Measurements from ENCODE around the gene TRIM4.
"Not testable (repeated sequence)": the region's sequence is repeated elsewhere in the genome, so short reads cannot be mapped to it uniquely, and the experiment has no call there.

The TRIM4 gene

GRCh38 chr7:99918959-99919813 is at the start of gene TRIM4:
Gene TRIM4, minus strand, starts transcription at chr7:99919530. Its CDS starts 129 bp downstream, at chr7:99919401.
- peak; percentile 94 for FAIRE-seq

- FAIRE-seq: no peak
These were observed 39.4 kb upstream of the TRIM4 start for GRCh38 chr7:99958564-99959227.

- FAIRE-seq: no peak
These were observed 35.9 kb upstream of the TRIM4 start for GRCh38 chr7:99955247-99955646.

- not testable (repeated sequence) for FAIRE-seq
These were observed 35.3 kb upstream of the TRIM4 start for GRCh38 chr7:99954643-99955042.

DNA sequence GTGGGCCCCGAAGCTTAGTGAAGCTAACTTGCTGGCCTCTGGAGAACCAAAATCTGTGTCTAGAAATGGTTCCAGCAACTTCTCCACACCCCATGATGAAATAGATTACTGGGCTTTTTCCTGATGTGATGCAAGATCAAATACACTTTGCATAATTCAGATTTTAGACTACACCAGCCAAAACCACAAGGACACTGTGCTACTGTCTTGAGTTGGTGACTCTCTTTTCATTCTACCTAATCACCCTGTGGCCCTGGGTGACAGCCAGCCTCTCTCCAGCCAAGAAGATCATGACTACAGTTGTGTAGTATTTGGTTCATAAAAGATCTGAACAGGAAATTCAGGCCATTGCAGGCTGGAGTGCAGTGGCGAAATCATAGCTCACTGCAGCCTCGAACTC is 34.3 kb upstream of the TRIM4 start:
- no peak for FAIRE-seq

DNA sequence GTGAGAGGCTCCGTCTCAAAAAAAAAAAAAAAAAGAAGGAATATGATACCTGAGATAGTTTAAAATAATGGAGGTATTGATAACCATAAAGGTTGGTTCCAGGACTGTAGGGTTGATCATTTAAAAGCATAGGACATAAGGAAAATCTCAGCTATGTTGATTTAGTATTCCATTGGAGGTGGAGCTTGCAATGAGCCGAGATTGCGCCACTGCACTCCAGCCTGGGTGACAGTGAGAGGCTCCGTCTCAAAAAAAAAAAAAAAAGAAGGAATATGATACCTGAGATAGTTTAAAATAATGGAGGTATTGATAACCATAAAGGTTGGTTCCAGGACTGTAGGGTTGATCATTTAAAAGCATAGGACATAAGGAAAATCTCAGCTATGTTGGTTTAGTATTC is 33.3 kb upstream of the TRIM4 start:
- FAIRE-seq: not testable (repeated sequence)

GRCh38 chr7:99950819-99951218 is 31.5 kb upstream of the TRIM4 start:
- not testable (repeated sequence) for FAIRE-seq

DNA sequence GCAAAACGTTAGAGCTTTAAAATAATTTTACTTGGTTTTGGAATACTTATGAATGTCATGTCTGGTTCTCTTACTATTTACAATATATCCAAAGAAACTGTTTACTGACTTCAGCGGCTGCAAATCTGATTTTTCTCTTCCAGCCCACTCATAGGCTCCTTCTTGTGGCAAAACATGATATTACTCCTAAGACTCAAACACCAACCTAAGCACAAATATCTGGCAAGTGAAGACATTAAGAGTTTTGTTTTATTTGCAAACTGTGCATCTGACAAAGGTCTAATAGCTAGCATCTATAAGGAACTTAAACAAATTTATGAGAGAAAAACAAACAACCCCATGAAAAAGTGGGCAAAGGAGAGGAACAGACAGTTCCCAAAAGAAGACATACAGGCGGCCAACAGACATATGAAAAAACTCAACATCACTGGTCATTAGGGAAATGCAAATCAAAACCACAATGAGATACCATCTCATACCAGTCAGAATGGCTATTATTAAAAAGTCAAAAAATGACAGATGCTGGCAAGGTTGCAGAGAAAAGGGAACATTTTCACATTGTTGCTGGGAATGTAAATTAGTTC is 30.4 kb upstream of the TRIM4 start:
- peak; percentile 97 for FAIRE-seq

GRCh38 chr7:99947608-99948007 is 28.3 kb upstream of the TRIM4 start:
- FAIRE-seq: no peak

GRCh38 chr7:99944497-99945070 is 25.3 kb upstream of the TRIM4 start:
- no peak for FAIRE-seq

DNA sequence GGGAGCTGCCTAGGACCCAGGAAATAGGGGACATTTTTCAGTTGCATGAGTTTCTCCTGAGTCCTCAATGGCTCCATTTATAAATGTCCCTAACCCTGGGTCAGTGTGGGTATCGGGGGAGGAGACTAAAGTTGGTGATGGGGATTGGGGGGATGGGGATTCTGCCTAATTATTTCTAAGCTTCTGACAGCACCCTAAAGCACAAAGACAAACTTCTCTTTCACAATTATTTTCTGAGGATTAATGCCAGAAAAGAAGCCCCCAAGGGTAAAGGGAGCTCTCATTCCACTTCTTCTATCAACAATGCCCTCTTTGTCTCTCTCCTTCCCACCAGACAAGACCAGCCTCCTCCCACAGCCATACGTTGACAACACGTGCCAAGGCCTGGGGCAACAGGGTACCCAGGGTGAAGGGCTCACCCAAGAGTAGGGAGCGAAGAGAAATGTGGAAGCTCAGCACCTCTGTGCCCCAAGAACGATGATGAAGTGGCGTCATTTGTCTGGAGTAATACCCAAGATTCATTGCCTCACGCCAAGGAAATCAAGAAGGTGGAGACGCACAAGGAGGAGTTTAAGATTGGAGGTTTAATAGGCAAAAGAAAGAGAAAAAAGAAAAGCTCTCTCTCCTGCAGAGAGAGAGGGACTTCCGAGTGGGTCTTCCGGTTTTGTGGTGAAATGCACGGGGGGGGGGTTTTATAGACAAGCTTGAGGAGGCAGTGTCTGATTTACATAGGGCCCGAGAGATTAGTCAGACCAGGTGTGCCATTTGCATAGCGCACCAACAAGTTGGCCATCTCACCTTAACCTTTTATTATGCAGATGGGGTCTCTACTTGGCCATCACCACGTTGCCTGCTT is 24.5 kb upstream of the TRIM4 start:
- FAIRE-seq: no peak

GRCh38 chr7:99938296-99938695 is 19.0 kb upstream of the TRIM4 start:
- no peak for FAIRE-seq

- FAIRE-seq: not testable (repeated sequence)
These were observed 15.7 kb upstream of the TRIM4 start for GRCh38 chr7:99935009-99935408.

GRCh38 chr7:99930376-99930775 is 11.0 kb upstream of the TRIM4 start:
- no peak for FAIRE-seq

DNA sequence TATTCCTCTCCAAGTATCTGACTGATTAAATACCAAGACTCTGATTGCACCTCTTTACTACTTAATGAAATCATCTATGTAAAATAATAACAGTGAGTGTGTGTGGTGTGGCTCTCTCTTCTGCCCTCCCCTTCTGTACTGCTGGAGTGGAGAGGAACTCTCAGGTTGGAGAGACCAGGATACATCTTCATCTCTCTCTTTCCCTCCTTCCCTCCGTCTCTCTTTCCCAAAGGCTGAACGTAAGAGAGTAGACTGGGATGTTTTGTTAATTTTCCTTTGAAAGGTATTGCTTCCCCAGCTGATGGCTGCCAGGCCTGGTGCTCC is 10.4 kb upstream of the TRIM4 start:
- FAIRE-seq: peak; percentile 70

DNA sequence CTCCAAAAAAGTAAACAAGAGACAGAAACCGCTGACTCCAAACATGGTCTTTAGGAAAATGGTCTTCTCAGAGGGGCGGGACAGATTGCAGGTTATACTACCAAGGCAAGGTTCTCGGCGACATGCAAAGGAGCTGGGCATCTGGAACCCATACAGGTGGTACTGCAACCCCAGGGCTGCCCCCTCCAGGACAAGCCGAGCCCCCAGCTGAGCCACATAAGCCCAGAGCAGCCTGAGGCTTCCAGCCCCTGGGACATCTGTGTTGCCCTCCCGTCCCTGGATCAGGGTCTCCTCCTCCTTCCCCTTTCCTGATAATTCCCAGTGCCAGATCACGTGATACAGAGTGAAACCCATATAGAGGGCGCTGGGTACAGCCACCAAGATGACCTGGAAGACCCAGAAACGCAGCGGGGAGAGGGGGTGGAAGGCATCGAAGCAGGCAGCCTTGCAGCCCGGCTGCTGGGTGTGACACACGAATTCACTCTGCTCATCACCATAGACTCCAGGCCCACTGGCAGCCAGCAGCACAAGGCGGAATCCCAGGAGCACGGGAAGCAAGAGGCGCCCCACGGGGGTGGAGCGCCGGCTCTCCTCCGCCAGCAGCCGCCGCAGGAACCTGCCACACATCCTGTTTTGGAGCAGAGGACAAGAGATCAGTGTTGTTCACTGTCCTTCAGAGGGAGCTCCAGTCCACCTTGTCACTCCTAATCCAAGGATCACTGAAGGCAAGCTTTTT is 9.8 kb upstream of the TRIM4 start, which contains the start of gene GJC3:
Gene GJC3, minus strand, starts transcription at position 627 of the 736 bp plus-strand sequence. Its CDS starts 0 bp downstream, at position 627.
- no peak for FAIRE-seq

DNA sequence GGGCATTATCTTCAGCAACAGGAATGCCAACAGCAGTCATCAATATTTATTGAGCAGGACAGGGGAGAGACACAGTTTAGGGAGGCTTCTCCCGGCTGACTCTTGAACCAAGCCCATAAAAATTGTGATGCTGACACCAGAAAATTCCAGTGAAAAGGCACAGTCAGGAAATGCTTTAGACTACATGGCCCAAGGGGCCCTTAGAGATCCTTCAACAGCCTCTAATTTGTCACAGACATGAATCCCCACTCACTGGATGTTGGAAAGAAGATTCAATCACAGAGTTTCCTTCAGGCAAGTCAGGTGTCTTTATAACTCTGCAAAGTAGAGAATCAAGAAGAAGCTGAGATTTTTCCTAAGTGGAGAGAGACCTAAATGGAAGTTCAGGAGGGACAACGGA is 8.9 kb upstream of the TRIM4 start:
- no peak for FAIRE-seq

GRCh38 chr7:99927536-99927935 is 8.2 kb upstream of the TRIM4 start:
- no peak for FAIRE-seq

DNA sequence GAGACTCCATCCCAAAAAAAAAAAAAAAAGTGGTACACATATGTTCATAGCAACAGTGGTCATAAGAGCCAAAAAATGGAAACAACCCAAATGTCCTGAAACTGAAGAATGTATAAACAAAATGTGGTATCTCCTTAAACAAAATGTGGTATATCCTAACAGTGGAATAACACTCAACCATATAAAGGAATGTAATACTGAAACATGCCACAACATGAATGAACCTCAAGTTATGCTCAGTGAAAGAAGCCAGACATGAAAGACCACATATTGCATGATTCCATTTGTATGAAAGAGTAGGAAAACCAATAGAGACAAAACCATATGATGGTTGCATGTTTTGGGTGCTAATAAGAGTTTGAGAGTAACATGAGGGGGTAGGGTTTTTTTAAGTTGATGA is 7.0 kb upstream of the TRIM4 start:
- FAIRE-seq: no peak

DNA sequence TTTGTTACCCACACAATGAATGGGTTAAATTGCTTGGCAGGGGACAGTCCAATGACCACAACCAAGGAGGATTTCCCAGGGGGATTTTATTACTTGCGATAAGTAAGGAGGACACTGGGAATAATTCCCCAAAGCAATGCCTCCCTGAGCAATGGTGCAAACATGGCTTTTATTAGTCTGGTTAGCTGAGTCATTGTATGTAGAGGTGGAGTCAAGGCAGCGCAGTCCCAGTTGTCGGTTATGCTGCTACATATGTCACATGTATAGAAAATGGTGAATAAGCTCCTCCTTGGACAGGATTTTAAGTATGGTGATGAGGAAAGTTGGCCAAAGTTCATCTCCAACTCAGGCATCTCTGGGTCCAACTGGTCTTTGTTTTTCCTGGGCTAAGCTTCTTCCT is 3.9 kb upstream of the TRIM4 start:
- no peak for FAIRE-seq

DNA sequence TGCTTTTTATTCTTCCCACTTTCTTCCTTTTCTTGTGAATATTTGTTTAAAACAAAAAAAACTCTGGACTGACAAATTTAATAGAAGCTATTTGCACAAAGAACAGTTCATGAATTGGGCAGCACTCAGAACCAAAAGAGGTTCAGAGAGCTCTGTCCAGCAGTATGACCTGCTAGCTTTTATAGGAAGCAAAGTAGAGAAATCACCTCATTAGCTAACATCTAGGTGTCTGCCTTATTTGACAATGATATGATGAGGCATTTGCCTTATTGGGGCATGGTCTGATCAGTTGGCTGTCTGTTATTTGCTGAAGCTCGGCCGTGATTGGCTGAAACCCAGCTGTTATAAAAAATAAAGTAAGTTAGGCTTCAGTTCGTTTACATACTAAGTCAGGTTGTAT is 819 bp upstream of the TRIM4 start:
- no peak for FAIRE-seq

- no peak for FAIRE-seq
These were observed 433 bp upstream of the TRIM4 start for GRCh38 chr7:99919814-99920112.
